ENCODE measurements around the gene MTCP1.

The MTCP1 gene

GRCh38 chrX:155053656-155054055 lies 17.3 kb downstream of the MTCP1 start:
- no peak overlapping the region for H3K27ac ChIP-seq (replicated peaks)
- TF ChIP-seq CTCF (IDR thresholded peaks at IDR 0.05; ENCODE audit: insufficient read depth, low read length) (no peak), SPI1 (IDR thresholded peaks at IDR 0.05; ENCODE audit: borderline replicate concordance, low read depth) (0 out of 2 replicates have a peak, but pooled peaks have one; percentile 11)
- H3K27me3 ChIP-seq (ENCODE audit: insufficient read depth, poor library complexity, severe bottlenecking), result no peaks in the 10 kb centered on the region
- no peak for DNase-seq (ENCODE audit: low read depth in 1 of 2, low spot score in 1 of 2)
- no peak overlapping the region for H3K4me3 ChIP-seq (replicated peaks; ENCODE audit: insufficient read depth, low read length)

- no peak for TF ChIP-seq CTCF (IDR thresholded peaks at IDR 0.05; ENCODE audit: insufficient read depth, low read length)
- no peak for TF ChIP-seq REST (IDR thresholded peaks at IDR 0.05; ENCODE audit: insufficient replicate concordance, low read depth)
- no peak for TF ChIP-seq SPI1 (IDR thresholded peaks at IDR 0.05; ENCODE audit: borderline replicate concordance, low read depth)
- TF ChIP-seq GABPA (IDR thresholded peaks at IDR 0.05; ENCODE audit: low read depth), result no peak
- no peak for TF ChIP-seq POLR2AphosphoS5 (IDR thresholded peaks at IDR 0.05; ENCODE audit: low read depth)
- no peak overlapping the region for H3K4me3 ChIP-seq (replicated peaks; ENCODE audit: insufficient read depth, low read length)
- DNase-seq (ENCODE audit: low read depth in 1 of 2, low spot score in 1 of 2), result no peak
These were observed 18.0 kb downstream of the MTCP1 start for GRCh38 chrX:155052738-155053498.

GRCh38 chrX:155048977-155049619 lies 21.8 kb downstream of the MTCP1 start:
- Histone ChIP-seq H3K27ac (replicated peaks) (no peak overlapping the region), H3K4me3 (replicated peaks; ENCODE audit: insufficient read depth, low read length) (no peak overlapping the region), H3K27me3 (ENCODE audit: insufficient read depth, poor library complexity, severe bottlenecking) (no peaks in the 10 kb centered on the region)
- peak in 1 of 2 experiments; percentile 63 for DNase-seq (ENCODE audit: low read depth in 1 of 2, low spot score in 1 of 2)
- TF ChIP-seq POLR2AphosphoS5 (IDR thresholded peaks at IDR 0.05; ENCODE audit: low read depth) (no peak), CTCF (IDR thresholded peaks at IDR 0.05; ENCODE audit: insufficient read depth, low read length) (peak; percentile 19)

More at GRCh38 chrX:155052738-155053498, 18.0 kb downstream of the MTCP1 start:
- no peaks in the 10 kb centered on the region for H3K27me3 ChIP-seq (ENCODE audit: insufficient read depth, poor library complexity, severe bottlenecking)
- no peak overlapping the region for H3K27ac ChIP-seq (replicated peaks)

- TF ChIP-seq REST (IDR thresholded peaks at IDR 0.05; ENCODE audit: insufficient replicate concordance, low read depth), result no peak
- TF ChIP-seq CTCF (IDR thresholded peaks at IDR 0.05; ENCODE audit: insufficient read depth, low read length), result no peak
- TF ChIP-seq GABPA (IDR thresholded peaks at IDR 0.05; ENCODE audit: low read depth), result no peak
- no peak for TF ChIP-seq SPI1 (IDR thresholded peaks at IDR 0.05; ENCODE audit: borderline replicate concordance, low read depth)
- no peak for TF ChIP-seq POLR2AphosphoS5 (IDR thresholded peaks at IDR 0.05; ENCODE audit: low read depth)
- no peak for DNase-seq (ENCODE audit: low read depth in 1 of 2, low spot score in 1 of 2)
- no peak overlapping the region for H3K4me3 ChIP-seq (replicated peaks; ENCODE audit: insufficient read depth, low read length)
- H3K27me3 ChIP-seq (ENCODE audit: insufficient read depth, poor library complexity, severe bottlenecking), result no peaks in the 10 kb centered on the region
- H3K27ac ChIP-seq (replicated peaks), result no peak overlapping the region
These were observed 24.0 kb downstream of the MTCP1 start for GRCh38 chrX:155046811-155047528.

Measured in HL-60 (cell line).